NK-92 (cell line): ENCODE data around the gene SPTAN1.

Experiments used
- DNase-seq: peaks from one replicate; lab custom pipeline; 2025; ENCODE audit not compliant: unreplicated experiment; lab: John Stamatoyannopoulos, UW

SPTAN1 gene

GRCh38 chr9:128595471-128595870 is 43.1 kb downstream of the SPTAN1 start:
- no peak for DNase-seq

- DNase-seq: no peak
Observed at GRCh38 chr9:128600099-128600498, 47.7 kb downstream of the SPTAN1 start.

- no peak for DNase-seq
Observed at GRCh38 chr9:128603697-128604096, 51.3 kb downstream of the SPTAN1 start.

GRCh38 chr9:128607642-128608350 is 55.4 kb downstream of the SPTAN1 start:
- DNase-seq: no peak

DNA sequence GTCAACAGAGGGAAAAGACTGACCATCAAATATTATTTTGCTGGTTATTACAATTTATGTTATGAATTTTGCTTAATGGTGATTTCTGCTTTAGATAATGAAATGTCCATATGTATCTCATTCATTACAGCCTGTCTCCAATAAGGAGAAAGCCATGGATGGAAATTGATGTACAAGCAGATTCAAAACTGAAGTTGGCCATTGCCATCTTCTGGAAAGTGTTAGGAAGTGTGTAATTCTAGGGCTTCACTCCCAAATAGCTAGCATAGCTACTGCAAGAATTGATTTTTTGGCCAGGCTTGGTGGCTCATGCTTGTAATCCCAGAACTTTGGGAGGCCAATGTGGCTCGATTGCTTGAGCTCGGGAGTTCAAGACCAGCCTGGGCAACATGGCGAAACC is 58.5 kb downstream of the SPTAN1 start:
- DNase-seq: no peak

GRCh38 chr9:128611600-128612394 is 59.4 kb downstream of the SPTAN1 start:
- no peak for DNase-seq

DNA sequence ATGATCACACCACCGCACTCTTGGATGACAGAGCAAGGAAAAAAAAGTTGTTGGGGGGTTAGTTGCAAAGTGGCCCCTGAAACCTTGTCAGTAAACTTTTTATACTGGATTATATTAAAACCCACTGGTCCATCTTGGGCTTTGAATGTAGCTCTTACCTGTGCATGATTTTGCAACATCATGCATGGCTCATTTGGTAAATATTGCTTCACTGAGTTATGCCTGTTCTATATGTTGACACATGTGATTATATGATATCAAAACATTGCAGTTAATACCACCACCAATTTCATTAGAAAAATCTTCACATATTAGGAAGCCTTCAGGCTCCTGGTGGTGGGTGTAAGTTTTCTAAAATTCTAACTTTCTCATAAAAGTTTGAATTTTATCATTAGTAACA is 62.3 kb downstream of the SPTAN1 start:
- DNase-seq: no peak

GRCh38 chr9:128615571-128615970 is 63.2 kb downstream of the SPTAN1 start:
- DNase-seq: no peak

DNA sequence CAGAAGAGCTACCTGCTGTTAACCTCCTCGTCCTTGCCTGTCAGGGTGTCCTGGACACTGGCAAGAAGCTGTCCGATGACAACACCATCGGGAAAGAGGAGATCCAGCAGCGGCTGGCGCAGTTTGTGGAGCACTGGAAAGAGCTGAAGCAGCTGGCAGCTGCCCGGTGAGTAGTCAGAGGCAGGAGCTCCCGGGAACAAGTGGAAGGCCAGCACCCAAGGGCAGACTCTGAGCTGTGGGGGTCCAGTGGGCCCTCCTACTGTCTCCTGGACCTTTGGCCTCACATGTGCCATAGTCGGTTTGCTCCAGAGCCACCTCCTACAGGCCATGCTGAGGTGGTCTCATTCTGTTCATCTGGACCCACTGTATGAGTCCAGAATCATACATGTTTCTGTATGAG is 65.6 kb downstream of the SPTAN1 start:
- no peak for DNase-seq

- DNase-seq: no peak
Observed at GRCh38 chr9:128619127-128619526, 66.7 kb downstream of the SPTAN1 start.

DNA sequence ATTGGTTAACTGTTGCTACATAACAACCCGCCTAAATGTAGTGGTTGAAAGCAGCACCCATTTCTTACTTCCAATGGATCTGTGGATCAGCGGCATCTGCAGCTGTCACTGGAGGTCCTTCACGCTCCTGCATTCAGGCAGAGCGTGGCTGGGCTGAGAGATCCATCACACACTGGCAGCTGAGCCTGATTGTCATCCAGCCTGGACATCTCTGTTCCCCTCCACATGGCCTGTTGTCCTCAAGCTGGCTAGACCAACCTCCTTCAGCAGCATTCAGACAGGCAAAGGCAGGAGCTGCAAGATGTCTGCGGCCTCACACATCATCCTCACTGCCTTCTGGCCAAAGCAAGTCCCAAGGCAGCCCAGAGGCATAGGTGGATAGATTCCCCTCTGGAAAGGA is 67.4 kb downstream of the SPTAN1 start:
- no peak for DNase-seq

- no peak for DNase-seq
Observed at GRCh38 chr9:128621730-128622455, 69.5 kb downstream of the SPTAN1 start.

GRCh38 chr9:128624566-128624965 is 72.2 kb downstream of the SPTAN1 start:
- DNase-seq: no peak

GRCh38 chr9:128625391-128626146 is 73.2 kb downstream of the SPTAN1 start:
- no peak for DNase-seq

DNA sequence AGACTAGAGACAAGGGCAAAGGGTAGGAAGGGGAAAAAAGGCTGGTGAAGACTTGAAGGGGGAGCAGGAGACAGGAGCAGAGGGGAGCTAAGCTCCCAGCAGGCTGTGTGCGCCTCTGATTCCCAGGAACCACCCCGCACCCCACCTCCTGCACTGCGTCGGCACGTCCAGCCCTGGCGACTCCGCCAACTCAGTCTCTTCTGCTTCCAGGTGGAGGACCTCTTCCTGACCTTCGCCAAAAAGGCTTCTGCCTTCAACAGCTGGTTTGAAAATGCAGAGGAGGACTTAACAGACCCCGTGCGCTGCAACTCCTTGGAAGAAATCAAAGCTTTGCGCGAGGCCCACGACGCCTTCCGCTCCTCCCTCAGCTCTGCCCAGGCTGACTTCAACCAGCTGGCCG is 73.8 kb downstream of the SPTAN1 start:
- DNase-seq: no peak

DNA sequence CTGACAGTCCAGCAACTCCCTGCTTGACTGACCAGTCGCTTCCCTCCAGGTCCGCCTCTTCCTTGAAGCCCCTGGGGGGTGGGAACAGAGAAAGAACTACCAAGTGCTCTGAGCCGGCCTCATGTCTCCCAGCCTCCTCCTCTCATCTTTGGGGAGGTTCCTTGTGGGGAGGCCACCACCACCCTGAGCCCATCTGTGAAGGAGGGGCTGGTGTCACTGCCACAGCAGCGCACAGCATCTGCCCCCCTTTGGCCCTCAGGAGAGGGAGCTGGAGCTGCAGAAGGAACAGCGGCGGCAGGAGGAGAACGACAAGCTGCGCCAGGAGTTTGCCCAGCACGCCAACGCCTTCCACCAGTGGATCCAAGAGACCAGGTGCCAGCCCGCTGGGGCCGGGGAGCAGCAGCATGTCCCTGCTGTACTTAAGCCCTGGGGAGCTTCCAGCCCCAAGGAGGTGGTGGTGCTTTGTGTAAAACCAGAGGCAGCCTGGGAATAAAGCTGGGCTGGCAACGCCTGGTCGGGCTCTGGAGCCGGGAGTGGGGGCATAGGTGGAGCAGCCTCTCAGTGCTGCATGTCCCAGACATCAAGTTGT is 74.8 kb downstream of the SPTAN1 start:
- no peak for DNase-seq

DNA sequence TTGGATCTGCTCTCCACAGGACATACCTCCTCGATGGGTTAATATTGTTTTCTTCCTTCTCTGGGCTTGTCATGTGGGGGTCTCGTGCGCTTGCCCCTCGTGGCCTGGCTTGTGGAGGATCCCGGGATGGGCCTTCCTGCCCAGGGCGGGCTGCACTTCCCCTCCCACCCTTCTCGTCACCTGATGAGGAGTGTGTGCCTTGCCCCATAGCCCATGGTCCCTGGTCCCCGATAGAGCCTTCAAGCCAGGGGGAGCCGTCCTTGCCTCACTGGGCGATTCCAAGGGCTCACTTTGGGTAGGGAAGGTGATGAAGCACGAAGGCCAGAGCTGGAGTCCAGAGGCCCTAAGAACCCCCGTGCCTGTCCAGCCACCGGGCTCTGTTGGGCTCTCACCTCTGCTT is 75.5 kb downstream of the SPTAN1 start:
- DNase-seq: no peak

- DNase-seq: no peak
Observed at GRCh38 chr9:128628471-128629048, 76.2 kb downstream of the SPTAN1 start.

- no peak for DNase-seq
Observed at GRCh38 chr9:128629136-128629535, 76.7 kb downstream of the SPTAN1 start.

- no peak for DNase-seq
Observed at GRCh38 chr9:128629852-128630545, 77.6 kb downstream of the SPTAN1 start.
